Endodermal cell (in vitro differentiated cells): ENCODE data around the gene ROR1. TPM values are rescaled to one million over a fixed set of nuclear protein-coding genes. Genes with fewer than 3 reads are reported as not detected.

ENCODE experiments used
- DNase-seq: peaks from one replicate; pipeline ENCODE4 v3.0.0-alpha.2; 2017
- H3K27ac ChIP-seq: 2 replicates; pipeline ENCODE4 v1.5.1; 2013; ENCODE audit warnings: mild to moderate bottlenecking, low read depth, low read length, moderate library complexity
- H3K27me3 ChIP-seq: 2 replicates; pipeline ENCODE4 v1.6.1; 2013; ENCODE audit warnings: mild to moderate bottlenecking, low read length, moderate library complexity; ENCODE audit not compliant: insufficient read depth, control insufficient read depth, poor library complexity, severe bottlenecking
- H3K36me3 ChIP-seq: 2 replicates; pipeline ENCODE4 v1.7.0; 2013; ENCODE audit warnings: mild to moderate bottlenecking, low read length, moderate library complexity; ENCODE audit not compliant: control insufficient read depth, insufficient read depth
- H3K4me1 ChIP-seq: one replicate; pipeline ENCODE4 v1.7.0; 2013; ENCODE audit warnings: low read length; ENCODE audit not compliant: control insufficient read depth, insufficient read depth
- H3K4me3 ChIP-seq: 2 replicates; pipeline ENCODE4 v1.5.1; 2013; ENCODE audit warnings: mild to moderate bottlenecking, low read length, moderate library complexity
- H3K9ac ChIP-seq: 2 replicates; pipeline ENCODE4 v1.6.1; 2013; ENCODE audit warnings: mild to moderate bottlenecking, low read length, moderate library complexity; ENCODE audit not compliant: poor library complexity, severe bottlenecking; ENCODE audit errors: extremely low read depth
- H3K9me3 ChIP-seq: 2 replicates; pipeline ENCODE4 v1.6.1; 2013; ENCODE audit warnings: mild to moderate bottlenecking, low read length, moderate library complexity; ENCODE audit not compliant: control insufficient read depth
- H3K27ac Mint-ChIP-seq: 2 replicates; pipeline ENCODE4 v1.8.0; 2020; ENCODE audit warnings: mixed read lengths
- H3K27me3 Mint-ChIP-seq: 2 replicates; pipeline ENCODE4 v1.8.0; 2021; ENCODE audit warnings: mild to moderate bottlenecking, mixed read lengths; ENCODE audit not compliant: insufficient read depth
- H3K36me3 Mint-ChIP-seq: 2 replicates; pipeline ENCODE4 v1.8.0; 2020; ENCODE audit warnings: low read depth, mixed read lengths
- H3K4me1 Mint-ChIP-seq: 2 replicates; pipeline ENCODE4 v1.8.0; 2020; ENCODE audit warnings: mixed read lengths
- H3K4me3 Mint-ChIP-seq: 2 replicates; pipeline ENCODE4 v1.8.0; 2020; ENCODE audit warnings: mild to moderate bottlenecking, moderate library complexity, mixed read lengths
- H3K9me3 Mint-ChIP-seq: 2 replicates; pipeline ENCODE4 v1.8.0; 2020; ENCODE audit warnings: mild to moderate bottlenecking, mixed read lengths
- CTCF ChIP-seq: fragments of 200-600 bp; sonication (generic); conservative IDR thresholded peaks from 2 replicates; pipeline ENCODE4 v1.5.0; 2021; ENCODE audit warnings: antibody characterized with exemption, mild to moderate bottlenecking
- WGBS, 2 experiments: methylation state at CpG; one replicate each; pipeline versions ENCODE4 v1.1.5 to v1.1.7; 2013; ENCODE audit warnings: missing lambda C conversion rate in 2 of 2, mixed read lengths in 1 of 2; ENCODE audit not compliant: insufficient coverage in 1 of 2, insufficient read length in 1 of 2; 5-methylcytosine and 5-hydroxymethylcytosine counted together
- total RNA-seq, 2 donors: library from RNA; stranded (reverse); fragmentation: NEBNext Ultra II Directional in 1 of 2; extraction: Animal tissue kit (Norgen Biotek cat#: 25700) in 1 of 2; gene quantifications; 2 replicates in 1 of 2; 3 replicates in 1 of 2; pipeline ENCODE4 v1.2.1, GENCODE V29; 2021

Gene ROR1
- total RNA-seq, 2 donors from 2014 or later = 77.4 to 77.9 TPM

- H3K27ac Mint-ChIP-seq = no peak overlapping the region
- peaks cover 5% of the 10 kb centered on the region for H3K9me3 ChIP-seq
- H3K36me3 ChIP-seq = no peaks in the 10 kb centered on the region
- H3K36me3 Mint-ChIP-seq = no peaks in the 10 kb centered on the region
- H3K9ac ChIP-seq = no peak overlapping the region
- WGBS, 2 experiments = 82 to 85% methylated on average over 5 to 8 of the region's 8 CpGs
- no peak overlapping the region for H3K4me3 ChIP-seq
- DNase-seq = peak; percentile 35
- no peaks in the 10 kb centered on the region for H3K27me3 Mint-ChIP-seq
- H3K9me3 Mint-ChIP-seq = peaks cover 7% of the 10 kb centered on the region
- H3K27me3 ChIP-seq = no peaks in the 10 kb centered on the region
- no peaks in the 10 kb centered on the region for H3K4me1 ChIP-seq
- peaks cover 6% of the 10 kb centered on the region for H3K4me1 Mint-ChIP-seq
- TF ChIP-seq CTCF = no peak
- H3K4me3 Mint-ChIP-seq = no peak overlapping the region
- H3K27ac ChIP-seq = no peak overlapping the region
Observed at GRCh38 chr1:64194168-64195080, 420.6 kb downstream of the ROR1 start.

GRCh38 chr1:64195081-64195395 lies 421.2 kb downstream of the ROR1 start:
- WGBS, 2 experiments = 60 to 97% methylated on average over 1 of the region's 1 CpG
- H3K27ac Mint-ChIP-seq = no peak overlapping the region

GRCh38 chr1:64196074-64196870 lies 422.5 kb downstream of the ROR1 start:
- peaks cover 11% of the 10 kb centered on the region for H3K9me3 Mint-ChIP-seq
- no peak overlapping the region for H3K9ac ChIP-seq

More at GRCh38 chr1:64195081-64195395, 421.2 kb downstream of the ROR1 start:
- no peaks in the 10 kb centered on the region for H3K36me3 Mint-ChIP-seq
- peaks cover 8% of the 10 kb centered on the region for H3K9me3 Mint-ChIP-seq
- Histone ChIP-seq H3K9ac (no peak overlapping the region), H3K4me1 (no peaks in the 10 kb centered on the region), H3K9me3 (peaks cover 5% of the 10 kb centered on the region), H3K4me3 (no peak overlapping the region), H3K27me3 (no peaks in the 10 kb centered on the region), H3K27ac (no peak overlapping the region), H3K36me3 (no peaks in the 10 kb centered on the region)
- H3K4me1 Mint-ChIP-seq = peaks cover 6% of the 10 kb centered on the region
- DNase-seq = no peak
- no peaks in the 10 kb centered on the region for H3K27me3 Mint-ChIP-seq
- H3K4me3 Mint-ChIP-seq = no peak overlapping the region
- no peak for TF ChIP-seq CTCF

More at GRCh38 chr1:64196074-64196870, 422.5 kb downstream of the ROR1 start:
- 77 to 88% methylated on average over 6 to 8 of the region's 8 CpGs for WGBS, 2 experiments
- Histone ChIP-seq H3K36me3 (no peaks in the 10 kb centered on the region), H3K4me3 (no peak overlapping the region), H3K27me3 (no peaks in the 10 kb centered on the region), H3K4me1 (no peaks in the 10 kb centered on the region), H3K27ac (no peak overlapping the region), H3K9me3 (peaks cover 5% of the 10 kb centered on the region)
- DNase-seq = peak; percentile 42
- Mint-ChIP-seq H3K27me3 (no peaks in the 10 kb centered on the region), H3K27ac (no peak overlapping the region), H3K4me1 (peaks cover 6% of the 10 kb centered on the region), H3K4me3 (no peak overlapping the region), H3K36me3 (no peaks in the 10 kb centered on the region)
- no peak for TF ChIP-seq CTCF
